ENCODE results near the gene OR4D1.

Gene OR4D1

GRCh38 chr17:58195518-58196123 lies 47.4 kb downstream of the OR4D1 start:
- peak; percentile 35 for DNase-seq

- DNase-seq: no peak
Observed at GRCh38 chr17:58196610-58197009, 48.4 kb downstream of the OR4D1 start.

GRCh38 chr17:58200024-58200633 lies 51.9 kb downstream of the OR4D1 start:
- peak; percentile 82 for DNase-seq

GRCh38 chr17:58202859-58203258 lies 54.7 kb downstream of the OR4D1 start:
- no peak for DNase-seq

- DNase-seq: no peak
Observed at GRCh38 chr17:58204796-58205195, 56.6 kb downstream of the OR4D1 start.

- DNase-seq: no peak
Observed at GRCh38 chr17:58205936-58206335, 57.8 kb downstream of the OR4D1 start.

- DNase-seq: no peak
Observed at GRCh38 chr17:58207451-58207850, 59.3 kb downstream of the OR4D1 start.

- no peak for DNase-seq
Observed at GRCh38 chr17:58208344-58208743, 60.2 kb downstream of the OR4D1 start.
